AG10803 (cell line): Measurements from ENCODE around the gene NGFR.
"Not testable (repeated sequence)": the region's sequence is repeated elsewhere in the genome, so short reads cannot be mapped to it uniquely, and the experiment has no call there.

Source experiments
- DNase-seq: peaks from one replicate; pipeline ENCODE4 v3.0.0; 2010; ENCODE audit warnings: low read depth
- H3K4me3 ChIP-seq: 2 replicates; pipeline ENCODE4 v1.5.1; 2011; ENCODE audit warnings: mild to moderate bottlenecking, low read length, control low read depth
- TF ChIP-seq, protein P1 (sequence below): conservative IDR thresholded peaks from 2 replicates; pipeline ENCODE4 v1.5.1; 2011; ENCODE audit warnings: mild to moderate bottlenecking, low read length, control low read depth, inconsistent platforms

NGFR gene

DNA sequence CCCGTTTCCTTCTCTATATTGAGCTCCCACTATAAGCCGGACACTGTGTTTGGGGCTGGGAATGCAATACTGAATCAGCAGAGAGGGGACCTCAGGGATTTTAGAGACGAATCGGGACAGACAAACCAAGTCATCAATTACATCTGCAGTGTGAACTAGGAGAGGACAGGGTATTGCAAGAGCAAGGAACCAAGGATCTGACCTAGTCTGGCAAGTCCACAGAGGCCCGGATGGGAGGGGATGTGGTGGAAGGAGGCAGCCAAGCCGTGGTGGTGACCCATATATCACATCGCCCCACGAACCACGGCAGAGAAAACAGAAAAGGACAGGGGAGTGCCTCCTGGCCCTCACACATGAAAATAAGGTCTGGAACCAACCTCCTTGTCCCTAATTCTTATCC is 52.5 kb downstream of the NGFR start:
- TF ChIP-seq, protein P1, sequence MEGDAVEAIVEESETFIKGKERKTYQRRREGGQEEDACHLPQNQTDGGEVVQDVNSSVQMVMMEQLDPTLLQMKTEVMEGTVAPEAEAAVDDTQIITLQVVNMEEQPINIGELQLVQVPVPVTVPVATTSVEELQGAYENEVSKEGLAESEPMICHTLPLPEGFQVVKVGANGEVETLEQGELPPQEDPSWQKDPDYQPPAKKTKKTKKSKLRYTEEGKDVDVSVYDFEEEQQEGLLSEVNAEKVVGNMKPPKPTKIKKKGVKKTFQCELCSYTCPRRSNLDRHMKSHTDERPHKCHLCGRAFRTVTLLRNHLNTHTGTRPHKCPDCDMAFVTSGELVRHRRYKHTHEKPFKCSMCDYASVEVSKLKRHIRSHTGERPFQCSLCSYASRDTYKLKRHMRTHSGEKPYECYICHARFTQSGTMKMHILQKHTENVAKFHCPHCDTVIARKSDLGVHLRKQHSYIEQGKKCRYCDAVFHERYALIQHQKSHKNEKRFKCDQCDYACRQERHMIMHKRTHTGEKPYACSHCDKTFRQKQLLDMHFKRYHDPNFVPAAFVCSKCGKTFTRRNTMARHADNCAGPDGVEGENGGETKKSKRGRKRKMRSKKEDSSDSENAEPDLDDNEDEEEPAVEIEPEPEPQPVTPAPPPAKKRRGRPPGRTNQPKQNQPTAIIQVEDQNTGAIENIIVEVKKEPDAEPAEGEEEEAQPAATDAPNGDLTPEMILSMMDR = no peak
- no peak for DNase-seq
- no peak overlapping the region for H3K4me3 ChIP-seq

DNA sequence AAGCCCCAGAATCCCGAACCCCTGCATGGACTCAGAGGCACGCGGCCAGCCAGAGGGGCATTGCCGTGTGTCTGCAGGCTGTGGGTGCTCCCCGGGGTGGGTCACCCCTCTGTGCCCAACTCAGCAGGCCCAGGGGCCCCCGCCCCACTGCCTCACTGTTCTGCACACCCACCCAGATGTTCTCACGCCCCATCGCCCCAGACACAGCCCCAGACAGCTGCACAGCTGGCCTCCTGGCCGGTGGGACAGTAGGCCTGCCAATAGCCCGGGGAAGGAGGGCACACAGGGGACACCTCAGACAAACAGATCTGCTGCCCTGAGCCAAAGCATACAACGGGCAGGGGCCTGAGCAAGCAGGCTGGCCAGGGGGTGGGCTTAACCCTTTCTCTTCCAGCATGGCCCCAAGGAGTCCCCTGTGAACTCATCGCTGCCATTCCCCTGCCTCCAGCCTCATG is 53.0 kb downstream of the NGFR start:
- H3K4me3 ChIP-seq = no peak overlapping the region
- no peak for DNase-seq

DNA sequence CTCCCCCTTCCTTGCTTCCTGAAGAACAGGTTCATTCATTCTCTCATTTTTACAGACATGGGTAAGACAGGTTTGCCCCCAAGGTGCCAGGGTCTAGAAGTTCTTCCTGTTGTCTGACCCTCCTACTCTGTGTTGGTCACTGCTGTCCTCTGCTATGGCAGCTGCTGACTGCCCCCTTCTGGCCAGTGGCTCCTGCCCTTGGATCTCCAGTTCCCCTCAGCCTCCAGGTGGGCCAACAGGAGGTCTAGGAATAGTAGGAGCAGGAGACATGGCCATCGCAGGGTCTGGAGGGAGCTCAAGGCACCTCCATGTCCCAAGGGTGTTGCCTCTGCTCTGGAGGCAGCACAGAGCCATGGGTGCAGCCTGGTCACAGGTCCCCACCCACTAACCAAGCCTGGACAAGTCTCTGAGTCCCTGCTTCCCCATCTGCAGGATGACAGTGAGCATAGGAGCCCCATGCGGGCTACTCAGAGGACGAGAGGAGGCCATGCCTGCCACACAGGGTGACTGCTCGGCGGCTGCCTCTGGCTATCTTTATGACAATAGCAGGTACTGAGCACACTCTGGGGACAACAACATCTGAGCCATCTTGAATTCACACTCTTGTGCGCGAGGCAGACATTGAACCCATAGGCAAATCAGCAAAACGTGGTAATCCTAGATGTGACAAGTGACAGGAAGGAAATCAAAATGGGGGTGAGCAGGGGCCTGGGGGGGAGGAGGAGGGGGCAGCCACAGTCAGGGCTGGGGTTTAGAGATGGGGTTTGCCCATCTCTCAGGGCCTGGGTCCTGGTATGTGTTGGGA is 53.6 kb downstream of the NGFR start:
- no peak overlapping the region for H3K4me3 ChIP-seq
- peak; percentile 36 for DNase-seq
- TF ChIP-seq, protein P1 = peak; percentile 71

More for the DNA sequence above, 53.0 kb downstream of the NGFR start:
- TF ChIP-seq, protein P1 = no peak

DNA sequence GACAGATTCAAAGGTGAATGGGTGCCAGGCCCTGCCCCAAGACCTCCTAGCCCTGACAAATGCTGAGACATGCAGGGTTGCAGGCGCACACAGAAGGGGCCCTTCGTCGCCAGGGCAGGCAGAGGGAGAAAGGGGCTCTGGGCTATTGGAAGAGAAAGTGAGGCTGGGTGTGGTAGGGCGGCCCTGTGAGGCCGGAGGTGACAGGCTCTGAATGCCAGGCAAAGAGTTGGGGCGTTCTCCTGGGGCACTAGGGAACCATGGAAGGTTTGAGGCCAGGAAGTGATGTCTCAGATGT is 54.2 kb downstream of the NGFR start:
- TF ChIP-seq, protein P1 = no peak
- no peak overlapping the region for H3K4me3 ChIP-seq
- no peak for DNase-seq

DNA sequence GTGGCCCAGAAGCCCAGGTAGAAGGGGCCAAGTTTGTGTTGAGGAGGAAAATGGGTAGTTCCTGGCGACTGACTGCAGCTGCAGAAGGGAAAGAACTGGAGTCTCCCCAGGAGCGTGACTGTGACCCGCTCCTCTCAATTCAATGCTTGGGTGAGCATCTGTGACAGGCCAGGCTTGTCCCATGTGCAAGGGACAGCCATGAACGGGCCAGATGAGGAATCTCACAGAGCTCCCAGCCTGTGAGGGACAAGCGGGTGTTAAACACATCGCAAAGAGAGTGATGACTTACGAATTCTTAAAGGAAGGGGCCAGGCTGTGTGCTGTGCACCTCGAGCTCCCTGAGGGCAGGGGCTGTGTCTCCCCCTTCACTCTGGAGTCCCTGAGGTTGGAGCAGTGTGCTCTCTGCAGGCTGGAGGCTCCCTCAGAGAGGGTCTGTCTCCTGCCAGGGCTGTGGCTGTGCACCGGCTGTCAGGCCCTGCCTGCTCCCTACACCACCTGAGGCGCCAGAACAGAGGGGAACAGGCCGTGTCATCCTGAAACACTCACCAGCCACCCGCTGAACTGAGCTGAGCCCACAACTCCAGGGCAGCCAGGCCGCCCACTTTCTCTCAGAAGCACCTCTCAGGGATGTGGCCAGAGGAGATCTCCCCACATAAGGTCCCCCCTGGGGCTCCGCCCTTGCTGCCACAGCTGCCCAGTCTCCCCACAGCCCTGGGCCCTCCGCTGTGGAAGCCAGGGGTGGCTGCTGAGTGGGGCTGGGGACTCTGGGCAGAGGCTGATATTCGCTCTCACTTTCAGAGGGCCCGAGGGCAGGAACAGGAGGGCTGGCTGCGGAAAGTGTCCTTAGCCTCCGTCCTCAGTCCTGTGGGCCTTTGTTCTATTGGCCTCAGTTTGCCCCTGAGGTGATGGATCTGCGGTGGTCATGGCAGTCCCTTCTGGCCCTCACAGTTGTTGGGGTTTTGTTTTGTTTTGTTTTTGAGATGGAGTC is 54.9 kb downstream of the NGFR start:
- TF ChIP-seq, protein P1 = no peak
- DNase-seq = no peak
- H3K4me3 ChIP-seq = no peak overlapping the region

DNA sequence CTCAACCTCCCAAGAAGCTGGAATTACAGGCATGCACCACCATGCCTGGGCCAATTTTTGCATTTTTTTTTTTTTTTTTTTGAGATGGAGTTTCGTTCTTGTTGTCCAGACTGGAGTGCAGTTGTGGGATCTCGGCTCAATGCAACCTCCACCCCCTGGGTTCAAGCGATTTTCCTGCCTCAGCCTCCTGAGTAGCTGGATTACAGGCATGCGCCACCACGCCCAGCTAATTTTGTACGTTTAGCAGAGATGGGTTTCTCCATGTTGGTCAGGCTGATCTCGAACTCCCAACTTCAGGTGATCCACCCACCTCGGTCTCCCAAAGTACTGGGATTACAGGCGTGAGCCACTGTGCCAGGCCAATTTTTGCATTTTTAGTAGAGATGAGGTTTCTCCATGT is 55.7 kb downstream of the NGFR start:
- DNase-seq, H3K4me3 ChIP-seq: not testable (repeated sequence)

DNA sequence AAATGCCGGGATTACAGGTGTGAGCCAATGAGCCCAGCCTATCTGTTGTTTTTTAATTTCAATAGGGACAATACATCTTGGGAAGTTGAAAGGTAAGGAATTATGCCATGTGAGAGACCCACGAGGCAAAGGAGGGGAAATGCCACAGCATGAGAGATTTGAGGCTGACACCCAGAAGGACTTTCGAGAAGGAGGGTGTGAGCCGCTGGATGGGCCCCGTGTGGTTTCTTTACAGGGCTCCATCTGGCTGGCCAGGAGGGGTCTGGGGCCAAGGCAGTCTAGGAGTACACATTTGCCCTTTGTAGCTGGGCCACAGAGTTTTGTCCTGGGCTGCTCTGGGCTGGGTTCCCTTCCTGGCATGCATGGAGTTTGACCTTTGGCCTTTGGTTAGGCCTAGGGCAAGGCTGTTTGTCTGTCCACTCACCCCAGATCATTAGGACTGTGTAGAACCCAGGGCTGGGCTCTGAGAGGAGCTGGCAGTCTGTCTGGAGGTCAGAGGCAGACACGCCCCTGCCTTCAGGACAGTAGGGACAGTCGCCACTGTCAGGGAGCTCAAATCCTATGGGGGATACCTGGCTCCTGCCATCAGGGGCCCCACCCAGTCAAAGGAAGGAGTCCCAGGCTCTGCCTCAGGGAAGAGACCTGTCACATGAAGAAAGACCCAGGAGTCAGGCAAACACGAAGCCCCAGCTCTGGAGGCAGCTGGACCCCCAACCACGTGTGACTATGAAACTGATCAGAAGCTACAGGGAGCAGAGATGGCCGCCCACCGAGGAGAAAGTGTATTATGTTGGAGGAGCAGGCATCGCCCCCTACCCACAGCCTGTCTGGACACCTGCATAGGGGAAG is 56.4 kb downstream of the NGFR start:
- no peak for DNase-seq
- TF ChIP-seq, protein P1 = no peak
- H3K4me3 ChIP-seq = no peak overlapping the region
